HG03575 (cell line): ENCODE data around the gene TMPRSS3.

Experiments
- ATAC-seq: cut with Tn5 transposase; IDR thresholded peaks from one replicate; pipeline ENCODE4 v1.9.1; 2021; ENCODE audit not compliant: unreplicated experiment, insufficient number of reproducible peaks, low FRiP score; ENCODE audit errors: extremely low read depth

Gene TMPRSS3

GRCh38 chr21:42429856-42430255, 34.0 kb upstream of the TMPRSS3 start:
- ATAC-seq = no peak

- ATAC-seq = no peak
Observed at GRCh38 chr21:42429021-42429420, 33.2 kb upstream of the TMPRSS3 start.

- ATAC-seq = no peak
Observed at GRCh38 chr21:42427809-42428419, 32.1 kb upstream of the TMPRSS3 start.

GRCh38 chr21:42426876-42427480, 31.1 kb upstream of the TMPRSS3 start:
- ATAC-seq = no peak

GRCh38 chr21:42426424-42426823, 30.6 kb upstream of the TMPRSS3 start:
- no peak for ATAC-seq

GRCh38 chr21:42425591-42425990, 29.7 kb upstream of the TMPRSS3 start:
- ATAC-seq = no peak

- ATAC-seq = no peak
Observed at GRCh38 chr21:42424914-42425541, 29.2 kb upstream of the TMPRSS3 start.

GRCh38 chr21:42423685-42424084, 27.8 kb upstream of the TMPRSS3 start:
- no peak for ATAC-seq

- no peak for ATAC-seq
Observed at GRCh38 chr21:42423197-42423675, 27.4 kb upstream of the TMPRSS3 start.

- ATAC-seq = no peak
Observed at GRCh38 chr21:42421018-42421793, 25.4 kb upstream of the TMPRSS3 start.

GRCh38 chr21:42419845-42420244, 24.0 kb upstream of the TMPRSS3 start:
- ATAC-seq = no peak

GRCh38 chr21:42418886-42419285, 23.0 kb upstream of the TMPRSS3 start:
- no peak for ATAC-seq

- no peak for ATAC-seq
Observed at GRCh38 chr21:42417533-42417932, 21.7 kb upstream of the TMPRSS3 start.

- no peak for ATAC-seq
Observed at GRCh38 chr21:42414928-42415769, 19.3 kb upstream of the TMPRSS3 start.

GRCh38 chr21:42414553-42414927, 18.7 kb upstream of the TMPRSS3 start:
- ATAC-seq = no peak

- no peak for ATAC-seq
Observed at GRCh38 chr21:42414066-42414465, 18.2 kb upstream of the TMPRSS3 start.

- ATAC-seq = no peak
Observed at GRCh38 chr21:42413500-42413899, 17.6 kb upstream of the TMPRSS3 start.

GRCh38 chr21:42413093-42413492, 17.2 kb upstream of the TMPRSS3 start:
- no peak for ATAC-seq

GRCh38 chr21:42412636-42412933, 16.7 kb upstream of the TMPRSS3 start:
- no peak for ATAC-seq
